ENCODE data around the gene EPB41L2.

Gene EPB41L2

DNA sequence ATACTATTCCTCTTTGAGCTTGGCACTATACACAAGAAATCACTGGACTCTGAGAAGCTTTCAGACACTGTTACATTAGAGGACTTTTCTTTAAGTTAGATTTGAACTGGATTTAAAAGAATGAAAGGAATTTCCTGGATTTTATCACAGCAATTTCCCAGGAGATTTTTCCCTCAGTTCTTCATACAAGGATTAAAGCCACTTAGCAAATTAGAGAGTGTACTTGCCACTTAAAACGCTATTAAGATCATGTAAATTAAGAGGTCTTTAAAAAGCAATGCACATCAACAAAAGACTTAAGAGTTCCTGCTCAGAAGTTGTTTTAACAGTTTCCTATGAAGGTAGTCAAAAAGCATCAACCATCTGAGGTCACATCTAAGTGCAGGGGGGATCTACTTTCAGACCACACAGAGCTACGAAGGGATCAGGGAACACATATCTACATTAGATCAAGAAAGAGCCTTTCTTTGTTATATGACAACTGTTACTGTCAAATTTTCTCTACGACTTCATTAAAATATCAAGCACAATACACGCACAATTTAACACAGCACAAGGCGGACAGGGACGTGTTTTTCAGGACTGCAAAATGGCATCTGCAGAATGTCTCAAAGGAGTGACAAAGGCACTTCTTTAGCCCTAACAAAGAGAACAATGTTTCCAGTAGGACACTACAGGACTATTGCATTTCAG lies 65.8 kb downstream of the EPB41L2 start:
- no peak for TF ChIP-seq POLR2AphosphoS5 (IDR thresholded peaks at IDR 0.05; ENCODE audit: low read depth, low read length)
- no peak for TF ChIP-seq FOXP2 (optimal IDR thresholded peaks at IDR 0.05; ENCODE audit: borderline replicate concordance, extremely low read depth, extremely low read length, insufficient read depth)
- no peak for TF ChIP-seq TAF1 (IDR thresholded peaks at IDR 0.05; ENCODE audit: borderline replicate concordance, insufficient read depth, low read length)
- no peak for TF ChIP-seq REST (IDR thresholded peaks at IDR 0.05; ENCODE audit: insufficient read depth in 1 of 2, low read depth in 2 of 2, low read length in 2 of 2)
- TF ChIP-seq SIN3A (IDR thresholded peaks at IDR 0.05; ENCODE audit: borderline replicate concordance, insufficient read depth, low read length), result no peak

DNA sequence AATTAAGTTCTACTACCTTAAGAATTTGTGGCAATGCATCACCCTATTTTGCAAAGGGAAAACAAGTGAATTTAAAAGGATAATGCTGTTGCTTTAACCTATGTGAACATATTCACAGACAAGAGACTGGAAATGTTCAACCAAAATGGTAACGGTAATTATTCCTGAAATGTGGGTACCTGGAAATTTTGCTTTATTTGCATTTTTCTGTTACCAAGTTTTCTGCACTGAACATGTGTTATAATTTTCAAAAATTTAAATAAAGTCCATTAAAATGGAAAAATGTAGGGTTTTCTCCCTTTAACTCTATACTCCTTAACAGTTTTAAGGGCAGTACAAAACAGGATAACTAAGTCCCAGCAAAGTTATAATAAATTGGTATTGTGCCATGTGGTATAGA lies 66.4 kb downstream of the EPB41L2 start:
- TF ChIP-seq SIN3A (IDR thresholded peaks at IDR 0.05; ENCODE audit: borderline replicate concordance, insufficient read depth, low read length) (no peak), TAF1 (IDR thresholded peaks at IDR 0.05; ENCODE audit: borderline replicate concordance, insufficient read depth, low read length) (no peak), REST (IDR thresholded peaks at IDR 0.05; ENCODE audit: insufficient read depth in 1 of 2, low read depth in 2 of 2, low read length in 2 of 2) (no peak), FOXP2 (optimal IDR thresholded peaks at IDR 0.05; ENCODE audit: borderline replicate concordance, extremely low read depth, extremely low read length, insufficient read depth) (no peak), POLR2AphosphoS5 (IDR thresholded peaks at IDR 0.05; ENCODE audit: low read depth, low read length) (no peak)

DNA sequence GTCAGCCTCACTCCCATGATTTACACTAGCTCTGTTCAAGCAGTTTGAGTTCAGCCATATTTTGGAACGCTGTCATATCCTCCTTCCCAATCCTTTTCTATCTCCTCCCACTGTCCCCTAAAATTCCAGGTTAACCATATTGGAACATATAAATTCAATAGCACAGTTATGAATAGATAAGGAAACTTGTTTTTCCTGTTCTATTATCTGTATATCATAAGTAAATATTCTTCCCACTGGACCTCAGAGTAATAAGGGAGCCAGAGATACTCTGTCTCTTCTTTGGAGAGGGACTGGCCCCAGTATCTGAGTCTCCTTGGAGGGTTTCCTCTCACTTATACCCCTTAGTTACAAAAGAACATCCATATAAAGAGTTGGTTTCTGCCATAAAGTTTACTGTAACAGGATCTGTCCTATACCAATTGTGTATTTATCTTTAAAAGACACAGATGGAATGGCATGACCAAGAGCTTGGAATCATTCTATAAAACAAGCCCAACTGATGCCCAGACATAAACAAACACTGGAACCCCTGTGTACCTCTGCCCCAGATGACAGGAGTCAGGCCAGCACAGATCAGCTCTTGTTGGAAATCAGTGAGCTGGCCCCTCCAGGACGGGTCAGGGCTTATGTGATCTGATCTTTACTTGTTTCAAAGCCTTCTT lies 67.1 kb downstream of the EPB41L2 start:
- TF ChIP-seq SIN3A (IDR thresholded peaks at IDR 0.05; ENCODE audit: borderline replicate concordance, insufficient read depth, low read length) (no peak), FOXP2 (optimal IDR thresholded peaks at IDR 0.05; ENCODE audit: borderline replicate concordance, extremely low read depth, extremely low read length, insufficient read depth) (no peak), TAF1 (IDR thresholded peaks at IDR 0.05; ENCODE audit: borderline replicate concordance, insufficient read depth, low read length) (no peak), POLR2AphosphoS5 (IDR thresholded peaks at IDR 0.05; ENCODE audit: low read depth, low read length) (no peak), REST (IDR thresholded peaks at IDR 0.05; ENCODE audit: insufficient read depth in 1 of 2, low read depth in 2 of 2, low read length in 2 of 2) (no peak)

- no peak for TF ChIP-seq POLR2AphosphoS5 (IDR thresholded peaks at IDR 0.05; ENCODE audit: low read depth, low read length)
- no peak for TF ChIP-seq FOXP2 (optimal IDR thresholded peaks at IDR 0.05; ENCODE audit: borderline replicate concordance, extremely low read depth, extremely low read length, insufficient read depth)
- no peak for TF ChIP-seq SIN3A (IDR thresholded peaks at IDR 0.05; ENCODE audit: borderline replicate concordance, insufficient read depth, low read length)
- TF ChIP-seq TAF1 (IDR thresholded peaks at IDR 0.05; ENCODE audit: borderline replicate concordance, insufficient read depth, low read length), result no peak
- TF ChIP-seq REST (IDR thresholded peaks at IDR 0.05; ENCODE audit: insufficient read depth in 1 of 2, low read depth in 2 of 2, low read length in 2 of 2), result no peak
Measured at GRCh38 chr6:130994319-130995097, 68.5 kb downstream of the EPB41L2 start.
